ENCODE measurements around the gene POLR2L.

DNA sequence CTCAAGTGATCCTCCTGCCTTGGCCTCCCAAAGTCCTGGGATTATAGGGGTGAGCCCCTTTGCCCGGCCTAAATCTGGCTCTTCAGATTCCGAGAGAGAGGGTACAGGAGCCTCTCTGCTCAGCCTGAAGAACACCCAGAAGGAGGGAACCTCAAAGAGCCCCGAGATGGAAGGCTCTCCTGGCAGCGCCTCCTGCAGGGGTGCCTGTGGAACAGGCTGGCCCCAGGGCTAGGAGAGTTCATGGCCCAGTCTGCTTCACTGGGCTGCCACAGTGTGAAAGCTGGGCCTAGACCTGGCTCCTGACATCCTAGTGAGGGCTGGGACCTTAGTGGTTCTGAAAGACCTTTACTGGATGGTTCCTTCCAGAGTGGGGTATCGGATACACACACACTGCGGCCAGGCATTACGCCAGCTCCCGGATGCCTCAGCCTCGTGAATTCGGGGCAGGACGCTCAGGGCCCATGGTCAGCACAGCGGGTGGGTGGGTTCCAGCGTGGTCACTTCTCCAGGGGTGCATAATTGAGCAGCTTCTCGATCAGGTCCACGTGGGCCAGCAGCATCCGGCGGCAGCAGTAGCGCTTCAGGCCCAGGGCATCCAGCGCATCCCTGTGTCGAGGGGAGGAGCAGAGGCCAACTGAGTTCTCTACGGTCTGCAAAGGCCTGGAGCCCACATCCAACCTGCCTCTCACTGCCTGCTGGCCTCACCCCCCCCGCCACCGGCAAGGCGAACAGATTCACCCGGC lies 2.3 kb downstream of the POLR2L start:
- TF ChIP-seq POLR2A (IDR thresholded peaks at IDR 0.05; ENCODE audit: low read length): no peak
- no peak for TF ChIP-seq GATA1 (IDR thresholded peaks at IDR 0.05; ENCODE audit: low read depth, low read length)

Measured in erythroblast (primary cell).